Measurements from ENCODE around the gene ZMAT2. TPM values are rescaled to one million over a fixed set of nuclear protein-coding genes. Genes with fewer than 3 reads are reported as not detected.

The ZMAT2 gene
- 55.3 TPM for total RNA-seq (2021; ENCODE audit: unreplicated experiment)
- polyA plus RNA-seq (2012), result 47.3 and 62.9 TPM in 2 replicates
- percentile 95 among the genes with signal in this experiment for Bru-seq, nascent RNA
- percentile 97 among the genes with signal in this experiment for BruChase-seq, experiment 1, labeled RNA remaining after a 6-hour chase
- percentile 96 among the genes with signal in this experiment for BruChase-seq, experiment 2, labeled RNA remaining after a 2-hour chase
- long read RNA-seq, transcript ZMAT2-201 (6 exons, 1,647 nt), result major isoform, 12 of 19 reads
- long read RNA-seq, partial matches to known transcripts, result 0 of 19 reads
- long read RNA-seq, other reads (novel, unspliced or antisense), result 7 of 19 reads

- peak; percentile 99 for ATAC-seq
- TSS peak; percentile 44 for BruUV-seq (replicated peaks)
- Histone ChIP-seq H3K9me2 (ENCODE audit: insufficient read depth) (no peaks in the 10 kb centered on the region), H4K20me1 (ENCODE audit: insufficient read depth) (no peaks in the 10 kb centered on the region), H3K27me3 (ENCODE audit: insufficient read depth, low read length) (no peaks in the 10 kb centered on the region), H2AFZ (ENCODE audit: low read depth, low read length, poor library complexity, severe bottlenecking) (no peak within 1 kb of the TSS), H3K36me3 (ENCODE audit: control insufficient read depth in 1 of 2, insufficient read depth in 2 of 2, low read length in 2 of 2) (peaks cover 65 to 73% of the 10 kb centered on the region in 2 experiments), H3K9me3 (ENCODE audit: control insufficient read depth in 1 of 2, insufficient read depth in 1 of 2, low read depth in 1 of 2, low read length in 2 of 2) (no peaks in the 10 kb centered on the region), H3K79me2 (ENCODE audit: insufficient read depth, low read length) (peaks cover 35% of the 10 kb centered on the region), H3K4me2 (ENCODE audit: low read length) (peak within 1 kb of the TSS; percentile 91), H3K4me1 (ENCODE audit: control insufficient read depth in 1 of 2, insufficient read depth in 2 of 2, low read length in 2 of 2) (peaks cover 3 to 12% of the 10 kb centered on the region in 2 experiments), H3K9ac (ENCODE audit: low read length) (peak within 1 kb of the TSS; percentile 79), H3K27ac (ENCODE audit: low read depth, low read length) (peak within 1 kb of the TSS; percentile 54), H3K4me3 (replicated peaks in 1 of 2; ENCODE audit: low read depth in 1 of 2, low read length in 2 of 2) (peak within 1 kb of the TSS; percentile 92)
- ChIA-PET POLR2A (interaction anchor here (0.8 to 1.1 kb wide), 3 partner anchors 10 to 18 kb away, joined by 3 to 15 read pairs (median 13); partner anchors contain the start of genes HARS1 and HARS2), CTCF (interaction anchor here (0.9 to 1.1 kb wide), 4 partner anchors 11 to 337 kb away, joined by 3 to 5 read pairs (median 4); no protein-coding TSS in a partner anchor), RAD21 (ENCODE audit: low non-redundant PET in 1 of 2, low total read pairs in 2 of 2, uncharacterized antibody in 2 of 2, unreplicated experiment in 2 of 2) (no interaction called here)
- intact Hi-C loops (cut with micrococcal nuclease), result loop anchor here (1.0 to 2.0 kb wide), 2 partner anchors 9 to 300 kb away; partner anchors contain the start of gene ANKHD1
- peak; percentile 98 for DNase-seq (ENCODE audit: low read depth, low spot score)
- TF ChIP-seq REST (IDR thresholded peaks at IDR 0.05; ENCODE audit: low read depth) (no peak), FOSL1 (IDR thresholded peaks at IDR 0.05; ENCODE audit: low read depth) (no peak), CEBPB (IDR thresholded peaks at IDR 0.05; ENCODE audit: low read depth) (peak; percentile 67; the same call in 1 of the 2 replicates), ATF3 (IDR thresholded peaks at IDR 0.05) (no peak), ZFX (IDR thresholded peaks at IDR 0.05) (no peak), POLR2AphosphoS5 (IDR thresholded peaks at IDR 0.05; ENCODE audit: low read depth, low read length) (peak; percentile 92), ELF1 (IDR thresholded peaks at IDR 0.05; ENCODE audit: borderline replicate concordance, low read depth) (peak; percentile 97), SP1 (IDR thresholded peaks at IDR 0.05; ENCODE audit: low read depth) (peak; percentile 97), ZNF274 (IDR thresholded peaks at IDR 0.05; ENCODE audit: low read depth, low read length) (no peak), EZH2phosphoT487 (IDR thresholded peaks at IDR 0.05; ENCODE audit: borderline replicate concordance) (no peak), RAD21 (IDR thresholded peaks at IDR 0.05; ENCODE audit: low read depth) (no peak), CTCF (IDR thresholded peaks at IDR 0.05 in 2 of 3, conservative IDR thresholded peaks at IDR 0.05 in 1 of 3; ENCODE audit: borderline replicate concordance in 1 of 3, insufficient read depth in 1 of 3, low read depth in 2 of 3, low read length in 2 of 3) (no peak), SIN3A (IDR thresholded peaks at IDR 0.05; ENCODE audit: low read depth) (peak; percentile 57; the same call in 1 of the 2 replicates), EZH2 (IDR thresholded peaks at IDR 0.05) (no peak), MAX (IDR thresholded peaks at IDR 0.05) (no peak), POLR2A (IDR thresholded peaks at IDR 0.05; ENCODE audit: borderline replicate concordance, extremely low read depth, insufficient read depth, insufficient read length) (no peak), EGR1 (IDR thresholded peaks at IDR 0.05; ENCODE audit: low read depth) (peak; percentile 9; the same call in 1 of the 2 replicates), SRF (IDR thresholded peaks at IDR 0.05; ENCODE audit: low read depth) (peak; percentile 79), JUND (IDR thresholded peaks at IDR 0.05) (no peak)
Observed at GRCh38 chr5:140700177-140701144, at the start of gene ZMAT2. ZMAT2 (plus strand) TSS chr5:140700447; CDS start chr5:140700461, 14 bp downstream.
